Stimulated activated CD4-positive, alpha-beta T cell treated with anti-CD3 and anti-CD28 coated beads, Interleukin-4, amount 100 ng/mL, for 4 hours (primary cell): ENCODE data around the gene ACBD3.
A peak's percentile ranks its signal among the peaks of the same experiment; 100 is the strongest.

Experiments
- DNase-seq, 2 experiments: peaks; one replicate each; pipeline ENCODE4 v3.0.0-alpha.2; 2020

Gene ACBD3

GRCh38 chr1:226132728-226133503 lies 53.6 kb downstream of the ACBD3 start:
- no peak for DNase-seq

- DNase-seq, result no peak
Observed at GRCh38 chr1:226131639-226132038, 54.9 kb downstream of the ACBD3 start.

- no peak for DNase-seq
Observed at GRCh38 chr1:226129230-226129629, 57.3 kb downstream of the ACBD3 start.

- no peak for DNase-seq
Observed at GRCh38 chr1:226128487-226129075, 58.0 kb downstream of the ACBD3 start.

- no peak for DNase-seq
Observed at GRCh38 chr1:226126824-226127569, 59.5 kb downstream of the ACBD3 start.

GRCh38 chr1:226125831-226126230 lies 60.7 kb downstream of the ACBD3 start:
- no peak for DNase-seq

- DNase-seq, result peak; percentile 79 to 89
Observed at GRCh38 chr1:226125097-226125630, 61.4 kb downstream of the ACBD3 start.

GRCh38 chr1:226123591-226124471 lies 62.7 kb downstream of the ACBD3 start:
- DNase-seq, result no peak

- DNase-seq, result no peak
Observed at GRCh38 chr1:226123212-226123560, 63.4 kb downstream of the ACBD3 start.

- peak; percentile 55 to 78 for DNase-seq
Observed at GRCh38 chr1:226121587-226122400, 64.7 kb downstream of the ACBD3 start.

- no peak for DNase-seq
Observed at GRCh38 chr1:226121049-226121586, 65.4 kb downstream of the ACBD3 start.

- no peak for DNase-seq
Observed at GRCh38 chr1:226120398-226120797, 66.1 kb downstream of the ACBD3 start.

- no peak for DNase-seq
Observed at GRCh38 chr1:226119169-226119568, 67.4 kb downstream of the ACBD3 start.

- DNase-seq, result no peak
Observed at GRCh38 chr1:226118357-226118756, 68.2 kb downstream of the ACBD3 start.

GRCh38 chr1:226117330-226117729 lies 69.2 kb downstream of the ACBD3 start:
- no peak for DNase-seq

GRCh38 chr1:226116673-226117072 lies 69.9 kb downstream of the ACBD3 start:
- no peak for DNase-seq

- DNase-seq, result no peak
Observed at GRCh38 chr1:226112626-226113025, 73.9 kb downstream of the ACBD3 start.

GRCh38 chr1:226111883-226112261 lies 74.7 kb downstream of the ACBD3 start:
- no peak for DNase-seq

- DNase-seq, result no peak
Observed at GRCh38 chr1:226111098-226111882, 75.3 kb downstream of the ACBD3 start.

- peak; percentile 38 to 58 for DNase-seq
Observed at GRCh38 chr1:226110249-226111097, 76.1 kb downstream of the ACBD3 start.
